ENCODE data around the gene WDSUB1.

The WDSUB1 gene
- total RNA-seq, result 2.8 to 24.3 (median 16.1) reads per million in 18 experiments

GRCh38 chr2:159285929-159286708, at the start of gene WDSUB1:
Gene WDSUB1, minus strand, starts transcription at chr2:159286703. Its CDS starts 3,634 bp downstream, at chr2:159283069.
- peak; percentile 69 to 77 for DNase-seq

GRCh38 chr2:159326569-159327255, 40.2 kb upstream of the WDSUB1 start:
- DNase-seq, result peak; percentile 75 to 91

GRCh38 chr2:159322419-159322818, 35.9 kb upstream of the WDSUB1 start:
- no peak for DNase-seq

GRCh38 chr2:159317392-159318088, 31.0 kb upstream of the WDSUB1 start:
- DNase-seq, result peak in 1 of 2 donors; percentile 43

- no peak for DNase-seq
Measured at GRCh38 chr2:159307942-159308341, 21.4 kb upstream of the WDSUB1 start.

- DNase-seq, result no peak
Measured at GRCh38 chr2:159300586-159300985, 14.1 kb upstream of the WDSUB1 start.

- DNase-seq, result no peak
Measured at GRCh38 chr2:159298967-159299366, 12.5 kb upstream of the WDSUB1 start.

GRCh38 chr2:159297042-159297707, 10.7 kb upstream of the WDSUB1 start:
- DNase-seq, result no peak

- DNase-seq, result no peak
Measured at GRCh38 chr2:159292157-159292556, 5.7 kb upstream of the WDSUB1 start.

GRCh38 chr2:159290289-159290907, 3.9 kb upstream of the WDSUB1 start:
- DNase-seq, result peak; percentile 88 to 91

GRCh38 chr2:159287733-159288132, 1.2 kb upstream of the WDSUB1 start:
- DNase-seq, result no peak

GRCh38 chr2:159286709-159287441, 372 bp upstream of the WDSUB1 start:
- DNase-seq, result peak; percentile 99

GRCh38 chr2:159285433-159285832, 1.1 kb downstream of the WDSUB1 start:
- no peak for DNase-seq

- no peak for DNase-seq
Measured at GRCh38 chr2:159283529-159283928, 3.0 kb downstream of the WDSUB1 start.

GRCh38 chr2:159281002-159281401, 5.5 kb downstream of the WDSUB1 start:
- no peak for DNase-seq

GRCh38 chr2:159279700-159280099, 6.8 kb downstream of the WDSUB1 start:
- no peak for DNase-seq

GRCh38 chr2:159275111-159275510, 11.4 kb downstream of the WDSUB1 start:
- no peak for DNase-seq

- DNase-seq, result no peak
Measured at GRCh38 chr2:159272156-159272555, 14.3 kb downstream of the WDSUB1 start.

GRCh38 chr2:159270744-159271379, 15.6 kb downstream of the WDSUB1 start:
- no peak for DNase-seq

- no peak for DNase-seq
Measured at GRCh38 chr2:159267921-159268320, 18.6 kb downstream of the WDSUB1 start.

- no peak for DNase-seq
Measured at GRCh38 chr2:159266554-159266953, 19.9 kb downstream of the WDSUB1 start.

Data from inflammatory macrophage (primary cell).